ENCODE data around the gene GLI2.

Gene GLI2

GRCh38 chr2:120711694-120712093, 24.0 kb upstream of the GLI2 start:
- no peak for DNase-seq (ENCODE audit: low read depth in 1 of 2, low spot score in 1 of 2)

GRCh38 chr2:120712180-120712681, 23.4 kb upstream of the GLI2 start:
- DNase-seq (ENCODE audit: low read depth in 1 of 2, low spot score in 1 of 2), result no peak

DNA sequence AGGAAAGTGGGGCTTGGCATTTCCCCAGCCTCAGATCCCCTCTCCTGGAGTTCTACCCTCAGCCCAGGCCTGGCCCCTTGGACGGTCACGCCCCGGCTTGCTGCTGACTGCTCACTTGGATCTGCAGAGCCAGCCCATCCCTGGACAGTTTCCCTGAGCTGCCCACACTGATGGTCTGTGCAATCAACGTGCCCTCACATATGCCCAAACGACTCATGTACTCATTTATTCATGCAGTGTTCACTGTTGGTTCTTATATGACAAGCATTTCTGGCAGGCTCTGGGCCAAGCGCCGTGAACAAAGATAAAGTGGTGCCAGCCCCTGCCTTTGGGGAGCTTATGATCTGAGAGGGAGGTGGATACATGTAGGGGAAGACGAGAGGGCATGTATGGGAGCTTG, 20.3 kb upstream of the GLI2 start:
- DNase-seq (ENCODE audit: low read depth in 1 of 2, low spot score in 1 of 2), result no peak

- no peak for DNase-seq (ENCODE audit: low read depth in 1 of 2, low spot score in 1 of 2)
These were observed 19.7 kb upstream of the GLI2 start for GRCh38 chr2:120715941-120716340.

GRCh38 chr2:120716641-120717585, 18.8 kb upstream of the GLI2 start:
- DNase-seq (ENCODE audit: low read depth in 1 of 2, low spot score in 1 of 2), result no peak

GRCh38 chr2:120719491-120719890, 16.2 kb upstream of the GLI2 start:
- DNase-seq (ENCODE audit: low read depth in 1 of 2, low spot score in 1 of 2), result no peak

DNA sequence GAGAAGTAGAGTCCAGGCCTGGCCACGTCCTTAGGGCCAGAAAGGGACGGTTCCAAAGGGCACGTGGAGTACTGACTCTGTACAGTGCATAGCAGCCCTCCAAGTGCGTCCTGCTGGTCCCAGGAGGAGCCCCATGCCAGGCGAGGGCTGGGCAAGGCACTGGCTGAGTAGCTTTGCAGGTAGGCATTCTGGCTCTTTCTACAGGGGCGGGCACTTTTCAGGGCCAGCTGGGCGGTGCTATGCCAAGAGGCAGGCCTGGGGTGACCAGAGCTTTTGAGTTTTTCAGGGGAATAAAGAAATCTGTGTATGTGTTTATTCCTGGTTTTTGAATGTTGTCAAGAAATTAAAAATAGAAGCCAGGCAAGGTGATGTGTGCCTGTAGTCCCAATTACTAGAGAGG, 15.4 kb upstream of the GLI2 start:
- DNase-seq (ENCODE audit: low read depth in 1 of 2, low spot score in 1 of 2), result no peak

DNA sequence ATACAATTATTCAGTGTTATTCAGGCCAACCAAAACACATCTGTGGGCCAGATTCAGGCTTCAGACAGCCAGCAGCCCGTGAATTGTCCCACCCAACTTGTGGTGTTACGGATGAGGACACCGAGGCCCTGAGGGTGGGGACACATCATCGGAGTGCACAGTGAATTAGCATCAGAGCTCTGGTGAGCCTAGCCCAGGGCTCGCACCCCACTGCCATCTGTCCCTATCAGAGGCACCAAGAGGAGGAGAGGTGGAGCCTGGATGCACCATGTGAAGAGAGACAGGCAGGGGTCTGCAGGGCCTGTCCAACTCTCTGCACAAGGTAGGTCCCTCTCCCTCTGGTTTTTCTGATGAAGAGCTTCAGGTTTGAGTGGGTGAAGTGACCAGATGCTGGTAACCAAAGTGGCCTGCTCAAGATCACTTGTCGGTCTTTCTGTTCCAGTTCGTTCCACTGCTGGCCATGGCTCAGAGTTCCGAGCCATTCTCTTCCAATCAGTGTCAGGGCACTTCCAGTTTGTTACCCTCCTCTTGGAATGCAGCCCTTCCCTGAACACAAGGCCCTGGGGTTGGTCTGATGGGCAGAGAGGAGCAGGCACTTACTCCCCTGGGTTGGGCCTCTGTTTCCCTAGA, 14.8 kb upstream of the GLI2 start:
- no peak for DNase-seq (ENCODE audit: low read depth in 1 of 2, low spot score in 1 of 2)

DNA sequence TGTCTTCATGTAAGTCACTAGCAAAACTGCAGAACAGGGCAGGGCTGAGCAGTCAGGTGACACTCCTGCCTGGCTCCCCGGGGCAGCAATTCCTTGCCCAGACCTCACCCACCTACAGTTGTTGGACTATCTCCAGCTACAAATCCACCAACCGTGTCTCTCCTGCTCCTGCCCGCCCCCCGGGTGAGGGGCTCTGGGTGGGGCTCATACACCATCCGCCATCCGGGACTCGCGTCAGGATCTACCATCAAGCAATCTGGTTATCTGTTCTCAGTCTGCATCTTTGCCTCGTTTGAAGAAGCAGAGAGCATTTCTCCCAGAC, 13.5 kb upstream of the GLI2 start:
- DNase-seq (ENCODE audit: low read depth in 1 of 2, low spot score in 1 of 2), result no peak

GRCh38 chr2:120722568-120723421, 12.9 kb upstream of the GLI2 start:
- DNase-seq (ENCODE audit: low read depth in 1 of 2, low spot score in 1 of 2), result no peak

- DNase-seq (ENCODE audit: low read depth in 1 of 2, low spot score in 1 of 2), result no peak
These were observed 9.4 kb upstream of the GLI2 start for GRCh38 chr2:120726245-120726644.

GRCh38 chr2:120729406-120730399, 6.0 kb upstream of the GLI2 start:
- no peak for DNase-seq (ENCODE audit: low read depth in 1 of 2, low spot score in 1 of 2)

- DNase-seq (ENCODE audit: low read depth in 1 of 2, low spot score in 1 of 2), result no peak
These were observed 4.5 kb upstream of the GLI2 start for GRCh38 chr2:120731175-120731574.

GRCh38 chr2:120732506-120733237, 3.0 kb upstream of the GLI2 start:
- DNase-seq (ENCODE audit: low read depth in 1 of 2, low spot score in 1 of 2), result no peak

- DNase-seq (ENCODE audit: low read depth in 1 of 2, low spot score in 1 of 2), result no peak
These were observed 2.3 kb upstream of the GLI2 start for GRCh38 chr2:120733238-120733932.

GRCh38 chr2:120734930-120735651, 577 bp upstream of the GLI2 start:
- no peak for DNase-seq (ENCODE audit: low read depth in 1 of 2, low spot score in 1 of 2)

- no peak for DNase-seq (ENCODE audit: low read depth in 1 of 2, low spot score in 1 of 2)
These were observed 545 bp downstream of the GLI2 start for GRCh38 chr2:120736202-120736623.

DNA sequence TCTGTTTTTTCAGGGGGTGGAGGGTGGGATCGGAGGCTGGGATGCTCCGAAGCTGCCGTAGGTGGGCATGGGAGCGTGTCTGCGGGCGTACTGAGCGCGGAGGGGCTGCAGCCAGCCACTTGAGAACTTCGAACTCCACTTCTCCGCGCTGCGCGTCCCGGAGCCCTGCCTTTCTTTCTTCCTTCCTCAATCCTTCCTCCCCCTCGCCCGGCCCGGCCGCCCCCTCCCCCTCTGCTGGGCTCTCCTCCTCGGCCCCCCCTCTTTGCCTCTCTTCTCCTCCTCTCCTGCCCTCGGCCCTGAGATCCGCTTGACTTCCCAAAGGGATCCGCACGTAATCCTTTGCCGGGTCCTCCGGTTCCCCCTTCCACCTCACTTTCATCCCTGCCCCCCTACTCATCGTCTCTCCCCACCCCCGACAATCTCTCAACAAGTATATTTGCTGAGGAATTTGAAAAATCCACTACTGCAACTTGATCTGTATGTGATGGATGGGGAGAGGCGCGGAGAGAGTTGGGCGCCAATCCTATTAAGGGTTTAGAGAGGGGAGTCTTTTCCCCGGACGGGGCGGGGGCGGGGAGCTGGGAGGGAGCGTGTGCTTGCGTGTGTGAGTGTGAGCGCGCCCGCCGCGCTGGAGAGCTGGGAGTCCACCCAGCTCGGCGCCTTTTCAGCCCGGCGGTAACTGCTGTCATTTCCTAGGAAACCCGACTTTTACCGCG, 1.1 kb downstream of the GLI2 start:
- DNase-seq (ENCODE audit: low read depth in 1 of 2, low spot score in 1 of 2), result no peak

All from activated CD4-positive, alpha-beta T cell treated with anti-CD3 and anti-CD28 coated beads, Interleukin-2, amount 50 U/mL, for 24 hours (primary cell).